Measurements from ENCODE around the gene CCNG1.
"Not testable (repeated sequence)": the region's sequence is repeated elsewhere in the genome, so short reads cannot be mapped to it uniquely, and the experiment has no call there.

Gene CCNG1, protein sequence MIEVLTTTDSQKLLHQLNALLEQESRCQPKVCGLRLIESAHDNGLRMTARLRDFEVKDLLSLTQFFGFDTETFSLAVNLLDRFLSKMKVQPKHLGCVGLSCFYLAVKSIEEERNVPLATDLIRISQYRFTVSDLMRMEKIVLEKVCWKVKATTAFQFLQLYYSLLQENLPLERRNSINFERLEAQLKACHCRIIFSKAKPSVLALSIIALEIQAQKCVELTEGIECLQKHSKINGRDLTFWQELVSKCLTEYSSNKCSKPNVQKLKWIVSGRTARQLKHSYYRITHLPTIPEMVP

DNA sequence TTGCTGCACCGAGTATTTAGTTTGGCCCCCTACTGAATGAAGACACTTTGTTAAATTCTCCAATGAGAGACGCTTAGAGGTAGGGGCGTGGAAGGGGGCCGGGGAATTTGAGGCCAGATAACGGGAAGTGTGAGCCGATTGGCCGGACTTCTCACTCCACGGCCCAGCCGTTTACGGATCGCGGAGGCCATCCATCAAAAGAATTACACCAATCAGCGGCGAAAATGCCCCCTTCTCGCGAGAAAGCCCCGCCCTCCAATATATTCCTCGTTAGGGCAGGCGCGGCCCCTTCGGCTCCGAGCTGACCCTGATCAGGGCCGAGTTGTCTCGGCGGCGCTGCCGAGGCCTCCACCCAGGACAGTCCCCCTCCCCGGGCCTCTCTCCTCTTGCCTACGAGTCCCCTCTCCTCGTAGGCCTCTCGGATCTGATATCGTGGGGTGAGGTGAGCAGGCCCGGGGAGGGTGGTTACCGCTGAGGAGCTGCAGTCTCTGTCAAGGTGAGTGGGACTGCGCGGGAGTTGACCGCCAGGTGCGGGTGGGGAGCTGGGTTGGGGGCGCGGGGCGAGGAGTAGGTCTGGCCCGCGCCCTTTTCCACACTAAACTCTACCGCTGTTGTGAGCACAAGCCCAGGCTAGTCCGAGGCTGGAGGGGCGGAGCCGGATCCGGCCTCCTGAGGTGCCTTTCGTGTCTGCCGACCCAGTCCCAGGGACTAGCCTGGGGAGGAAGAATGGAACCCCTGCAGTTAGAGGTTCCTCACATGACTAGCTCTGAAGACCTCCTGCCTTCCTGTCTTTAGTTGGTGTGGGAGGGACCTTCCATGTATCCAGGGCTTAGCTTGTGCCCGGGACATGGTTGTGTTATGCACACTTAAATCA is at the start of gene CCNG1:
TSS of gene CCNG1 (plus strand) at position 287 of the 874 bp plus-strand sequence. CDS start 1,662 bp downstream, outside the sequence.
- peak; percentile 98 for DNase-seq

DNA sequence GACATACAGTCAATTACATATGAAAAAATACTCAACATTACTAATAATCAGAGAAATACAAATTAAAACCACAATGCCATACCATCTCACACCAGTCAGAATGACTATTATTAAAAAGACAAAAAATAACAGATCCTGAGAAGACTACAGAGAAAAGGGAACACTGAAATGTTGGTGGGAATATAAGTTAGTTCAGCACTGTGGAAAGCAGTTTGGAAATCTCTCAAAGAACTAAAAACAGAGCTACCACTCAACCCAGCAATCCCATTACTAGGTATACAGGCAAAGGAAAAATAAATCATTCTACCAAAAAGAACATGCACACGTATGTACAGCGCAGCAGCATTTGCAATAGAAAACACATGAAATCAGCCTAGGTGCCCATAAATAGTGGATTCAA is 41.6 kb upstream of the CCNG1 start:
- no peak for DNase-seq

DNA sequence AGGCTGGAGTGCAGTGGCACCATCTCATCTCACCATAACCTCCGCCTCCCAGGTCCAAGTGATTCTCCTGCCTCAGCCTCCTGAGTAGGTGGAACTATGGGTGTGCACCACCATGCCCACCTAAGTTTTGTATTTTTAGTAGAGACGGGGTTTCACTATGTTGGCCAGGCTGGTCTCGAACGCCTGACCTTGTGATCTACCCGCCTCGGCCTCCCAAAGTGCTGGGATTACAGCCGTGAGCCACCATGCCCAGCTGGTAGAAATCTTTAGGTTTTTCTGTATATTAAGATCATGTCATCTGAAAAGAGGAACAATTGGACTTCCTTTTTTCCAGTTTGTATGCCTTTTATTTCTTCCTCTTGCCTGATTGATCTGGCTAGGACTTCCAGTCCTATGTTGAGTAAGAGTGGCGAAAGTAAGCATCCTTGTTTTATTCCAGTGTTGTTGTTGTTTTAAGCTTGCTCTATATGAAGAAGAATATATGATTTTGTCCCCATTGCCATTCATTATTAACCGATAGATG is 40.5 kb upstream of the CCNG1 start:
- peak; percentile 86 for DNase-seq

DNA sequence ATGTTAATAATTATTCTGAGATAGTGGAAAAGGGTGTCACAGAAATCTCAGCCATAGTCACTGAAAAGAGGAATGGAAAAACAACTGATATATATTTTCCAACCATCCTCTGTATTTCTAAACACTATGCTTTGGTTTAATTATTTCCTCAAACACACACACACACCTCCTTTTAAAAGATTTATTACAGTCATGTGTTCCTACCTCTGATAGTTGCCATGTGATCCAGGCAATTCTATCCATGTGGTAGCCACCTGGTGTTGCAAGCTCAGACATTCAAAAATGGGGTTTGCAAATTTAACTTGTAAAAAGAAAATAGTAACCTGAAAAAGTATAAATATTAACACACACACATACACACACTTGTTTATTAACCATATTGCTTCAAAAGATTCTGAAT is 40.0 kb upstream of the CCNG1 start:
- DNase-seq = no peak

DNA sequence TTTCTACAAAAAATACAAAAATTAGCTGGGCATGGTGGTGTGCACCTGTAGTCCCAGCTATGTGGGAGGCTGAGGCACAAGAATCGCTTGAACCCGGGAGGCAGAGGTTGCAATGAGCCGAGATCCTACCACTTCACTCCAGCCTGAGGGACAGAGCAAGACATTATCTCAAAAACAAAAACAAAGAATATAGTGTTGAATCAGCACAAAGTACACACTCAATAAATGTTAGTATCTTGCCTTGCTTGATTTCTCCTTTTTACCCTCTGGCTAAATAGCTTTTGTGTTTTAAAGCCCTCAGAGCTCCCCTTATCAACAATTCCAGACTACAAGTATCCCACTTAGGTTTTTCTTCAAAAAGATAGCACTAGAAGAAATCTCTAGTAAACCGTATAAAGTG is 37.5 kb upstream of the CCNG1 start:
- DNase-seq = no peak

DNA sequence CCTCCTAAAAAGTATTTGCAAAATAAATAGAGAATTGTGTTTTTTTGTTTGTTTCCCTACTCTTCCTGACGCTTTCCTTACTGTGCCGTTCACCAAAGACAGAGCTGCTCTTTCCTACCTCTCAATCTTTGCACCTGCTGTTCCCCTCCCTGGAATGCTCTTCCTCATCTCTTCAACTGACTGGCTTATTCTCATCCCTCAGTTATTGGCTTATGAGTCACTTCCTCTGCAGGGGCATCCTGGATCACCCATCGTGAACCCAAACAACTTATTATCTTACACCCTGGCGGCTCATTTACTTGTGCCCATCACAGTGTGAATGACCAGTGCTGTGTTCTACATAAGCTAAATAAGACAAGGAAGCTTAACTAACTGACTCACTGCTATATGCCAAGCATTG is 36.1 kb upstream of the CCNG1 start:
- no peak for DNase-seq

DNA sequence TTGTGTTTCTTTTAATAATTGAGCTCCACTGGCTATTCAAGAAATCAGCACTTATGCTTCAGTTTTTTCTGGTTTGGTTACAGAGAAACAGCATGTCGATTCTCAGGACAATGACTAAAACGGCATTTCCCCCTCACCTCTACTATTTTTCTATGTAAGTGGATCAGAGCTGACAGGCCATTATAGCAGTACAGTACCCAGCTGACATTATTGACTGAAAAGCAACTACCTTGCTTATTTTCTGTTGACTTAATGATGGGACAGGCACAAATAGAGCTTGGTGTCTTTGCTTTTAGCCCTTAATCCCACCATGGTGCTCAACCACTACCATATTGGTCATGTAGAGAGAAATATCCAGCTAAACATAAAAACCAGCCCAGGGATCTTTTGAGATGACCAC is 35.4 kb upstream of the CCNG1 start:
- DNase-seq = no peak

DNA sequence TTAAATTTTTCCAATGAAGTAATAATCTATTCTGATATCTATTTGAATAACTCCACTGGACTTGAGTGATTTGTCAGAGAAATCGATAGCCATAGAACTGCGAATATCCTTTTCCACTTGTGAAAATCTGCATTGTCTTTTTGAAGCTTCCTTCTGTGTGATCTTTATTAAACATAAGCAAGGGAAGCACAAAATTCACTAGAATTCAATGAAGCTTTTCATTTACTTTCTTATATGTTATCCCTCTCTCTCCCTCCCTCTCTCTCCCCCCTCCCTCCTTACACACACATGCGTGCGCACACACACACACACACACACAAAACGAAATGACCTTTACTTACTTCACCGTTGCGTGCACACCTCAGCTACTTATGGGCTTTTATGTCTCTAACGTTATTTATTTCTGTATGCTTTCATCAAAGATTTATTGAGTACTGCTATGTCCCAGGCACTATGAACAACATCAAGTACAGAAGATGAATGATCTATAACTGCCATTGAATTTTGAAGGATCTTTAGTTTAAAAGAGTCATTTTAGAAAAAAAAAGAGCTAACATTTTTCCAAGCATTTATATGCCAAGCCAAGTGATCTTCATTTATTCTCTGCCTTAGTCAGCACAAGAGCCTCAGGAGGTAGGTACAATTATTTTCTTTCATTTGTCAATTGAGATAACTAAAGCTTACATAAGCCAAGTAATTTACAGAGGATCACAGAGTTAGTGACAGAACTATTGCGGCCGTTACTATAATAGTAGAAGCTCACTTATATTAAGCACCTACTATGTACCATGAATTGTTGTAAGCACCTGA is 32.8 kb upstream of the CCNG1 start:
- DNase-seq = no peak

DNA sequence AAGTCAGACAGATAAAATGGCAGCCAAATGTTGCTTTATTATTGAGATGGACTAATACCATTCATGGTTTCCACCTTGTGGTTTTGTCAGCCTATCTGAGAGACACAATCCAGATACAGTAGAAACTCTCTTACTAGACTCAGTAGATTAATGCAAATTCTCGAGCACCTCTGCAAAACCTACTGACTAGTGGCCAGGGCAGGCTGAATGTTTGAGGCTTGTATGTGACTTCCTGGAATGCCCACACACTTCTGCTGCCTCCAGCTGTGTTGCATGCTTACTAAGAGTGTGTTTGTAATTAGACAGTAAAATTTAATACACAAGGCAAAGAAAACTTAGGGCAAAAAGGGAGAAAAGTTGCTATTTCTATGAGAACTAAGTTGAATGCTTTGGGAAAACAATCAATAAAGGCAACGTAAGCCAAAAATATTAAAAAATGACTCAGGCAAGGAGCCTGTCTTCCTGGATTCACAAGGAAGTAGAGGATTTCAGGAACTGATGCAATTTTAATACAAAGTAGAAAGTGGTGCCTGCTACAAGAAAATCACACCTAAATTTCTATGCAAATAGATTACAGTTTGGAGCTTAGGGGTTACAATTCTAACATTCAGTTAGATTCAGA is 30.2 kb upstream of the CCNG1 start:
- peak; percentile 50 for DNase-seq

DNA sequence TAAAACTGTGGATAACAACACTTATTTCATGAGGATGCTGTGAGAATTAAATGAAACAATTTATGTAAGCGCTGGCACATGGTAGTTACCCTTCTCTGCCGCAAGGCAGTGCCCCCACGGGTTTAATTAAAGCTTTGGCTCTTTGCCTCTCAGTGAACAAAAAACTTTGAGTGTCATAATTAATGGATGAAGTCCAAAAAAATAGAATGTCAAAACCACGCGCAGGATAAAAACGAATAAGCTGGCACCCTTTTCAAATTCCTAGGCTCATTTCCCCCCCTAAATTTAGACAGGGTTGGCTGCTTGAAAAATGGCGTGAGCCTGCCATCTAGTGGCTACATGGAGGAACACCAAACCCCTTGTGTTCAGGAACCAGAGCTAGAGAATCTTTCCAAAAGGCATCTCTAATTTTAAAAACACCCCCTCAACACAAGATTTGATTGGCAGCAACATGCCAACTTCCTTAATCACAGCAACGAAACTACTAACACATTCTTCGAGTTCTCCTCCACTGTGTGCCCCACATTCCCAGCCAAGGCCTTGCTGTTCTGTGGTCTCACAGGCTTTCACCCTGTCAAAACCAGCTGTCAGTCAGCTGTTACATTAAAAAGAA is 29.0 kb upstream of the CCNG1 start:
- peak; percentile 61 for DNase-seq

DNA sequence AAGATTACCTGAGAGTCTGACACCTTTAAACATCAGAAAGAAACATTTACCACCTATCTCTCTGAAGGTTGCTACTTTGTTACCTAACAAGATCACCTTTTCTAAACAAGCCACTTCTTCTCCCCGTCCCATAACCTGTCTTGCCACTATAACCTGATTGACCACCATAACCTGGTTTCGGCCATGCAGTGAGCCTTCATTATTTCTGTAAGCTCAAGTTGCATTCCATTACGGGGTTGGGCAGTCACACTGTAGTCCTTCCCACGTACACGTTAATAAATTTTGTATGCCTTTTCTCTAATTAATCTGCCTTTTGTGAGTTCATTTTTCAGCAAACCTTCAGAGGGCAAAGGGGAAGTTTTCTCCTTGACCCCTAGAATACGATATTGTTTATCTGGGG is 28.0 kb upstream of the CCNG1 start:
- no peak for DNase-seq

DNA sequence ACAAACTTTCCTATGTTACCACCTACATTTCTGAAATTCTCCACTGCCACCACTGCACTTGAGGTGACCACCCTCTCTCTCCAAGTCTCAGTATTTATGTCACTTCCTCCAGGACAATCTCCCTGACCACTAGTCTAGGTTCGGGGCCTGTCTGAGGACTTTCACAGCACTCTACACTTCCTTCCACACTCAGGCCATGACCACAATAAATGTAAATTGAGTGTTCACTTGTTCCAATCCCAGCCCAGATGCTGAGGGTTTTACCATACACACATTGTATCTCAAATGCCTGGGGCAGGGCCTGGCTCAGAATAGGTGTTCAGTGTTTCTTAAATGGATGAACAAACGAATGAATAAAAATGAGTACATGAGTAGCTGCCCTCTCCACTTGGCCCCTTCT is 26.9 kb upstream of the CCNG1 start:
- DNase-seq = peak; percentile 41

DNA sequence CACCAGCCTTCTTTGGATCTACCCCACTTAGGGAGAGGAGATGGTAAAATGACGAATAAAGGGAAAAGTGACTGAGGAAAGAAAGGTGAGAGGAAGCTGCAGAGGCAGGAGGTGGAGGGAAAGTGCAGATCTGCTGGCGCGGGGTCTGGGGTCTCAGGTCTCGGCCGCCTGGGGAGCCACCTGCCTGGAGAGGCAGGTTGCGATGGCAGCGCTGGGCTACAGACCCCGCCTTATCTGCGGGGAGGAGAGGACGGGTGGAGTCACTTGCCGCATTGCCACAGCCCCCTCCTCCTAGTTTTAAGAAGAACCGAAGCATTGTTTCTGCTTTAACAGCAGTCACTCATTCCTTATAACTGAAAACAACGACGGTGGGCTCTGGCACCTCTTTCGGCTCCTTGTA is 21.7 kb upstream of the CCNG1 start:
- not testable (repeated sequence) for DNase-seq

DNA sequence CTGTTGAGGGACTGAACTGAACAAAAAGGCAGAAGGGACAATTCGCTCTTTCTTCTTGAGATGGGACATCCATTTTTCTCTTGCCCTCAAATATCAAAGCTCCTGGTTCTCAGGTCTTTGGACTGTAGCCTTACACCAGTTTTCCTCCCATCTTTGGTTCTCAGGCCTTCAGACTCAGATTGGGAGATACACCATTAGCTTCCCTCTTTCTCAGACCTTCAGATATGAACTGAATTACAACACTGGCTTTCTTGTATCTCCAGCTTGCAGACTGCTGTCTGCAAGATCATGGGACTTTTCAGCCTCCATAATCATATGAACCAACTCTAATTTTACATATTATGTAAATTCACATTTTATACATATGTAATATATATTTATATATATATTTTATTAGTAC is 12.6 kb upstream of the CCNG1 start:
- DNase-seq = no peak

DNA sequence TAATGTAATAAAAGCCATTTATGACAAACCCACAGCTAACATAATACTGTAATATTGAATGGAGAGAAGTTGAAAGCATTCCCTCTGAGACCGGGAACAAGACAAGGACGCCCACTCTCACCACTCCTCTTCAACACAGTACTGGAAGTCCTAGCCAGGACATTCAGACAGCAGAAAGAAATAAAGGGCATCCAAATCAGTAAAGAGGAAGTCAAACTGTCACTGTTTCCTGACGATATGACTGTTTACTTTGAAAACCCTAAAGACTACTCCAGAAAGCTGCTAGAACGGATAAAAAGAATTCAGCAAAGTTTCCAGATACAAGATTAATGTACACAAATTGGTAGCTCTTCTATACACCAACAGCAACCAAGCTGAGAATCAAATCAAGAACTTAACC is 11.3 kb upstream of the CCNG1 start:
- peak; percentile 49 for DNase-seq

DNA sequence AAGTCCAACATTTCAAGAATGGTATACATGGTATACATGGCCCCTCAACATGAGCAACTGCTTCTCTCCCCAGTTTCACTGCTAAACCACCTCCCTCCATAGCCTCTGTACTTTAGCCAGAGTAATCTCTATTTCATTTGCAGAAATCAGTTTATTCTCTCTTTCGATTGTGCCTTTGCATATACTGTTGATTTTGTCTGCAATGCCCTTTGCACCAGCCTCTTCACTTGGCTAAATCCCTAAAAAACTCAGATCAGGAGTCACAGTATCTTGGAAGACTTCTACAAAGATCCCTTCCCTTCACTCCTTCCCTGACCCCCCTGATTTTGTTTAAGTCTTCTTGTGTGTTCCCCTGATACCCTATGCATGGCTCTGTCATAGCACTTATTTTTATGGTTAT is 4.9 kb upstream of the CCNG1 start:
- no peak for DNase-seq

DNA sequence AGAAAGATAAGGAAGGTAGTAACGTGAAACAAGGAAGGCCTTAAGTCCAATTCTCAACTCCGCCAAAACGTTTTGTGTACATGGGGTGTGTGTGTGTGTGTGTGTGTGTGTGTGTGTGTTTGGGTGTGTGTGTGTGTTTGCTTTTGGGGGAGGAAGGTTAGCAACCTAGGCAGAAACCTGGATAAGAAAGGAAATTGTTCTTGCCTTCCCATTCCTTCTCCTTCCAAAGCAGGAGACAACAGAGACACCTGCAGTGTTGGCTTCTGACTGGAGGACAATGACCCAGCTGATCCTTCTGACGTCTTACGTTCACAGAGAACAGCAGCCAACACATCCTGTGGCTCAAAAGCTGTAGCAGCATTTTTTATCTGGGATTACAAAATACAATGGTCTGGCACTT is 4.1 kb upstream of the CCNG1 start:
- no peak for DNase-seq

DNA sequence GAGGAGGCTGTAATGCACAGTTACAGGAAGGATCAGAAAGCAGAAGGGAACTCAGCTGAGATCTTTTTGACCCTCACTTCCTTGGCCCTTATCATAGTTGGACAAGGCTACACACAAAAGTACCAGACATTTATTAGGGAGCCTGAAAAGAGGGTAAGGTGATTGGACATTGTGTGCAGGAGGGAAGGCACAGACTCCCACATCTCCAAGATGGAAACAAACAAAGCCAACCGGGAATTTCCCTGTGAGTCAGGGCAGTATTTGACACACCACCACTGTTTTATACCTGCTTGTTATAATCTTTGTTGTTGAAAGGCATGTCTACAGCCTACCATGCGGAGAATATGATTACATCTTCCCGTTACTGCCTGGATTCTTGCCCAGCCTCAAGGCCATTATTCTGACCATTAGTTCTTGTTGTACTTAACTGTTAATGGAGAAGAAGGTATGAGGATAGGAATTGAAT is 3.0 kb upstream of the CCNG1 start:
- DNase-seq = no peak

DNA sequence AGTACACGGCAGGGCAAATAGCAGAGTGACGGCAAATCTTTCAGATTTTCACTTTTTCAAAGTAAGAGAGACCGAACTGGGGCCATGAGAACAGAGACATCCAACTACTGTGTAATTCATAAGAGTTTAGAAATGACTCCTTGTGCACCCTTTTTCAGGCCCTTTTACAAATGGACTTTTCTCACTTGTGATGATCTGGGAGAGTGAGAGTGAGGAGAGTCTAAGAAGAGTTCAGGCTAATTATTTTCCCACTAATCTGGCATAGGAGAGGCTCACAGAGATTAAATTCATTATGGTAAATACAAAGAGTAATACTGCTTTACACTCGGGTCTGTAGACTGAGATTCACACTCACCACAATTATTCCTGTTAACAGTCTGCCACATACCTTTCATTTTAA is 880 bp upstream of the CCNG1 start:
- no peak for DNase-seq

DNA sequence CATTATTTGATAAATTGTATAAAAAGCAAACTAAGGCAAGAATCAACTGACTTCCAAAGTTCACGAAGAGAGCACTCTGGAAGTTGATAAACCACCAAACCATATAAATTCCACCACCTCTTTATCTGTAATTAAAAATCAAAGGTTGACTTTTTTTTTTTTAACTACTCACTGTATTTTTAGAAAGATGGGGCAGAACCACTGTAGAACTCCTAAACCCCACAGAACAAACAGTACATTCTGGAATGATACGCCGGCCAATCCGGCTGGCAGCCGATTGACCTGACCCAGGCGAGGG is 435 bp upstream of the CCNG1 start:
- DNase-seq = no peak

DNA sequence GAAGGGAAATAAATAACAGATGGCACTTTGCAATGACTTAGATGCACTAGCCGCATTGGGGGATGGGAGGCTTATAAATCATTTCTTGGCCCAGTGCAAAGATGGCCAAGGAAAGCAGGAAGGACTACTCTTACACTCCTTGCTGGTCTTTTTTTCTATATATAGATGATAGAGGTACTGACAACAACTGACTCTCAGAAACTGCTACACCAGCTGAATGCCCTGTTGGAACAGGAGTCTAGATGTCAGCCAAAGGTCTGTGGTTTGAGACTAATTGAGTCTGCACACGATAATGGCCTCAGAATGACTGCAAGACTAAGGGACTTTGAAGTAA is 1.7 kb downstream of the CCNG1 start:
- peak; percentile 78 for DNase-seq

DNA sequence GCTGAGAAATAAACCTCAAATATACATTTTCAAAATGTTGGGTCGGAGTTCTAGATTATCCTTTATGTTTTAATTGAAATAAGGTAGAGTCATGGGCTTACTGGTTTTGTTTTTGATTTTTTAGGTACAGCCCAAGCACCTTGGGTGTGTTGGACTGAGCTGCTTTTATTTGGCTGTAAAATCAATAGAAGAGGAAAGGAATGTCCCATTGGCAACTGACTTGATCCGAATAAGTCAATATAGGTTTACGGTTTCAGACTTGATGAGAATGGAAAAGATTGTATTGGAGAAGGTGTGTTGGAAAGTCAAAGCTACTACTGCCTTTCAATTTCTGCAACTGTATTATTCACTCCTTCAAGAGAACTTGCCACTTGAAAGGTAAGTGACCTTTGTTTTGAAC is 3.6 kb downstream of the CCNG1 start:
- DNase-seq = no peak

DNA sequence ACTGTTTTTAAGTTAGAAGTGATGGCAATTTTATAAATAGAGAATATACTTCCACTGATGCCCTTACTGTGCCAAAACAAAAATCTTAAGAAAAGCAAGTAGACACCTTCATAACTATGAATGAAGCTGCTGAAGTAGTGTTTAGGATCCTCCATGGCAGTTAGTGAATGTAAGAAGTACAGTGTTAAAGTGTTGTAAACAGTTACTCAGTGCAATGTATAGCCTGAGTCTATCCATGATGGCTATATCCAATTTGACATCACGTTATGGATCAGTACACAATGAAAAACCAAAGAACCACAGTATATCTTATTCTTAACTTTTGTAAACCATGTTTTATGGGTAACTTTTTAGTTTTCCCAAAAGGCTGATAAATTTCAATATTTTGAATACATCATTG is 7.1 kb downstream of the CCNG1 start:
- DNase-seq = no peak

Data from MV-4-11 (cell line).